ENCODE measurements around the gene SAMD10. TPM values are rescaled to one million over a fixed set of nuclear protein-coding genes. Genes with fewer than 3 reads are reported as not detected.

The SAMD10 gene
- polyA plus RNA-seq, 1 of the 3 experiments (the other 2 are of a cell fraction), result 11.6 TPM

DNA sequence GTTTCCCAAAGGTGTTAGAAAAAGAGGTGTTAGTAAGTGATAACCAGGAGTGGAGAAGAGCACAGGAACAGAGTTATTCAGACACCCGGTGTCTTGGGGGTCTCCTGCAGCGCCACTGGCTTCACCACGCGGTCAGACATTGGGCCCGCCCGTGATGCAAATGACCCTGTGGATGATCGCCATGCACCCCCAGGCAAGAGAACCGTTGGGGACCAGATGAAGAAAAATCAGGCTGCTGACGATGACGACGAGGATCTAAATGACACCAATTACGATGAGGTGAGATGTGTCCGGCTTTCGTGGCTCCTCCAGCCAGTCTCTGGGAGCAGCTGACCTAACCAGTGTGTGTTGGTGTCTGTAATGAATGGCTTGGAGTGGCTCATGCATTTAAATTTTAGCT is 3.5 kb upstream of the SAMD10 start (continued):
- TF ChIP-seq FOXM1 (IDR thresholded peaks at IDR 0.05; ENCODE audit: low read depth), result no peak
- no peak for TF ChIP-seq TAF1 (IDR thresholded peaks at IDR 0.05; ENCODE audit: borderline replicate concordance, low read depth, low read length)
- TF ChIP-seq RCOR1 (IDR thresholded peaks at IDR 0.05; ENCODE audit: low read length), result no peak
- TF ChIP-seq, protein P1, sequence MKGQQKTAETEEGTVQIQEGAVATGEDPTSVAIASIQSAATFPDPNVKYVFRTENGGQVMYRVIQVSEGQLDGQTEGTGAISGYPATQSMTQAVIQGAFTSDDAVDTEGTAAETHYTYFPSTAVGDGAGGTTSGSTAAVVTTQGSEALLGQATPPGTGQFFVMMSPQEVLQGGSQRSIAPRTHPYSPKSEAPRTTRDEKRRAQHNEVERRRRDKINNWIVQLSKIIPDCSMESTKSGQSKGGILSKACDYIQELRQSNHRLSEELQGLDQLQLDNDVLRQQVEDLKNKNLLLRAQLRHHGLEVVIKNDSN (IDR thresholded peaks at IDR 0.05; ENCODE audit: borderline replicate concordance, low read depth), result no peak
- TF ChIP-seq, protein P2, sequence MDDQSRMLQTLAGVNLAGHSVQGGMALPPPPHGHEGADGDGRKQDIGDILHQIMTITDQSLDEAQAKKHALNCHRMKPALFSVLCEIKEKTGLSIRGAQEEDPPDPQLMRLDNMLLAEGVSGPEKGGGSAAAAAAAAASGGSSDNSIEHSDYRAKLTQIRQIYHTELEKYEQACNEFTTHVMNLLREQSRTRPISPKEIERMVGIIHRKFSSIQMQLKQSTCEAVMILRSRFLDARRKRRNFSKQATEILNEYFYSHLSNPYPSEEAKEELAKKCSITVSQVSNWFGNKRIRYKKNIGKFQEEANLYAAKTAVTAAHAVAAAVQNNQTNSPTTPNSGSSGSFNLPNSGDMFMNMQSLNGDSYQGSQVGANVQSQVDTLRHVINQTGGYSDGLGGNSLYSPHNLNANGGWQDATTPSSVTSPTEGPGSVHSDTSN (IDR thresholded peaks at IDR 0.05), result no peak
- no peak for TF ChIP-seq RXRA (IDR thresholded peaks at IDR 0.05; ENCODE audit: borderline replicate concordance, low read depth)

DNA sequence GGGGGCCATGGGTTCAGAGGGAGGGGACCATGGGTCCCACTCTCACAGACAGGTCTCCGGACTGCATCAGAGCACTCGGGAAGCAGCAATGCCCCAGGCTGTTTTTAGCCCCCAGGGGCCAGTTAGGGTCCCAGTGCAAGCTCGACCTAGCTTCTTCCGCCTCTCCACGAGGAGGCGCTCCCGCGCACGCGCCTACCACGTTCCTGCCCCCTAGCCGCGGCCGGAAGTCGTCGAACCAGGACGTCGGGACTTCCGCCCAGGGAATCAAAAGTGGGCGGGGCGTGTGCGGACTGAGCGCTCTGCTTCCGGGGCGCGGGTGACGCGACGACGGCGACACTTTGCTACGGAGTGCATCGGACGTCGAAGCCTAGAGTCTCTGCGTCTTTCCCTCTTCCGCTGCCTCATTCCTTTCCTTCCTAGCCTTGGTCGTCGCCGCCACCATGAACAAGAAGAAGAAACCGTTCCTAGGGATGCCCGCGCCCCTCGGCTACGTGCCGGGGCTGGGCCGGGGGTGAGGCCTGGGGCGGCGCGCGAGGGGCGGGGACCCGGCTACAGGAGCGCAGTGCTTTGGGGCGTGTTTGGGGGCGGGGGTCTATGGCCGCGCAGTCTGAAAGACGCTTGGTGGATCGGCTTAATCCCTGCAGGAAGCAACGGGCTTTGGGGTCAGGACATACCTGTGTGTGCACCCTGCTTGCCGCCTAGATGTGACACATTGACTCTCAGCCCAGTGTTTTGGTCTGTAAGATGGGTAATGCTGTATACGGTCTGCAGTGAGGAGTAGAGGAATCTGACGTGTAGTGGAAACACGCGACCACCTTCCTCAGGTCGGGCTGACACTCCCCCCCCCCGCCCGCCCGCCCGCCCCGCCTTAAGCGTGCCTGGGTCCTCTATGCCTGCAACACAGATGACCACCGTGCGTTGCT is 1.6 kb upstream of the SAMD10 start, which contains the start of gene PRPF6:
Gene PRPF6 (plus strand): TSS at position 327 of the 923 bp plus-strand sequence. CDS start 114 bp downstream, at position 441.
- peaks cover 41% of the 10 kb centered on the region for H3K79me2 ChIP-seq (ENCODE audit: insufficient read depth)
- peak within 1 kb of the TSS; percentile 89 to 90 for H3K27ac ChIP-seq (ENCODE audit: low read depth in 2 of 2, low read length in 1 of 2)
- H3K9me3 ChIP-seq, result no peaks in the 10 kb centered on the region
- WGBS (ENCODE audit: low lambda C conversion rate), result 0% methylated on average over 16 of the region's 75 CpGs
- POLR2A ChIA-PET, result interaction anchor here (0.8 to 3.4 kb wide), 8 partner anchors 24 to 273 kb away, joined by 3 to 18 read pairs (median 4); partner anchors contain the start of genes ARFRP1, TCEA2, TPD52L2 and ZGPAT
- H4K20me1 ChIP-seq (ENCODE audit: insufficient read depth), result no peaks in the 10 kb centered on the region
- CTCF ChIA-PET, result interaction anchor here (0.6 to 3.9 kb wide), 44 partner anchors 7 to 453 kb away, joined by 3 to 41 read pairs (median 4); partner anchors contain the start of genes ARFRP1, C20orf204, GMEB2 and NPBWR2
- H3K27me3 ChIP-seq (ENCODE audit: insufficient read depth), result no peaks in the 10 kb centered on the region
- no peaks in the 10 kb centered on the region for H3K9me2 ChIP-seq
- H3K36me3 ChIP-seq (replicated peaks in 1 of 2; ENCODE audit: control insufficient read depth in 1 of 2, insufficient read depth in 2 of 2, low read length in 1 of 2), result peaks cover 22 to 25% of the 10 kb centered on the region in 2 experiments
- peak within 1 kb of the TSS; percentile 90 for H3K4me2 ChIP-seq
- H2AFZ ChIP-seq (ENCODE audit: low read depth), result peak within 1 kb of the TSS; percentile 90
- peaks cover 12 to 24% of the 10 kb centered on the region in 2 experiments for H3K4me1 ChIP-seq (ENCODE audit: control insufficient read depth in 1 of 2, insufficient read depth in 2 of 2, low read depth in 1 of 2, low read length in 1 of 2)
- H3F3A ChIP-seq (replicated peaks; ENCODE audit: insufficient read depth), result peaks cover 15% of the 10 kb centered on the region
- H3K9ac ChIP-seq, result peak within 1 kb of the TSS; percentile 92
- peak; percentile 98 for DNase-seq
- peak within 1 kb of the TSS; percentile 77 to 98 for H3K4me3 ChIP-seq (ENCODE audit: low read depth in 2 of 2, low read length in 1 of 2)
- TF ChIP-seq, protein P3, sequence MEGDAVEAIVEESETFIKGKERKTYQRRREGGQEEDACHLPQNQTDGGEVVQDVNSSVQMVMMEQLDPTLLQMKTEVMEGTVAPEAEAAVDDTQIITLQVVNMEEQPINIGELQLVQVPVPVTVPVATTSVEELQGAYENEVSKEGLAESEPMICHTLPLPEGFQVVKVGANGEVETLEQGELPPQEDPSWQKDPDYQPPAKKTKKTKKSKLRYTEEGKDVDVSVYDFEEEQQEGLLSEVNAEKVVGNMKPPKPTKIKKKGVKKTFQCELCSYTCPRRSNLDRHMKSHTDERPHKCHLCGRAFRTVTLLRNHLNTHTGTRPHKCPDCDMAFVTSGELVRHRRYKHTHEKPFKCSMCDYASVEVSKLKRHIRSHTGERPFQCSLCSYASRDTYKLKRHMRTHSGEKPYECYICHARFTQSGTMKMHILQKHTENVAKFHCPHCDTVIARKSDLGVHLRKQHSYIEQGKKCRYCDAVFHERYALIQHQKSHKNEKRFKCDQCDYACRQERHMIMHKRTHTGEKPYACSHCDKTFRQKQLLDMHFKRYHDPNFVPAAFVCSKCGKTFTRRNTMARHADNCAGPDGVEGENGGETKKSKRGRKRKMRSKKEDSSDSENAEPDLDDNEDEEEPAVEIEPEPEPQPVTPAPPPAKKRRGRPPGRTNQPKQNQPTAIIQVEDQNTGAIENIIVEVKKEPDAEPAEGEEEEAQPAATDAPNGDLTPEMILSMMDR (IDR thresholded peaks at IDR 0.05), result peak; percentile 81
- TF ChIP-seq RCOR1 (IDR thresholded peaks at IDR 0.05; ENCODE audit: low read length) (no peak), ELF1 (IDR thresholded peaks at IDR 0.05) (peak; percentile 91), USF2 (IDR thresholded peaks at IDR 0.05; ENCODE audit: borderline replicate concordance, low read depth, low read length) (no peak), TAF1 (IDR thresholded peaks at IDR 0.05; ENCODE audit: borderline replicate concordance, low read depth, low read length) (peak; percentile 64; the same call in 1 of the 2 replicates), NFIC (IDR thresholded peaks at IDR 0.05; ENCODE audit: borderline replicate concordance) (no peak), GATA2 (CRISPR knock-in tag; IDR thresholded peaks at IDR 0.05) (no peak), EP300 (IDR thresholded peaks at IDR 0.05; ENCODE audit: borderline replicate concordance in 1 of 2, low read depth in 1 of 2, low read length in 1 of 2) (0 out of 4 replicates have a peak, but pooled peaks of 1 of the 2 experiments have one; percentile 8), FOXM1 (IDR thresholded peaks at IDR 0.05; ENCODE audit: low read depth) (no peak), TCF12 (IDR thresholded peaks at IDR 0.05) (no peak), CHD2 (IDR thresholded peaks at IDR 0.05; ENCODE audit: low read length, partially characterized antibody) (peak; percentile 85), RXRA (IDR thresholded peaks at IDR 0.05; ENCODE audit: borderline replicate concordance, low read depth) (no peak), GABPA (IDR thresholded peaks at IDR 0.05; ENCODE audit: low read depth) (peak; percentile 99), YY1 (IDR thresholded peaks at IDR 0.05; ENCODE audit: low read depth) (no peak)
- TF ChIP-seq, protein P4, sequence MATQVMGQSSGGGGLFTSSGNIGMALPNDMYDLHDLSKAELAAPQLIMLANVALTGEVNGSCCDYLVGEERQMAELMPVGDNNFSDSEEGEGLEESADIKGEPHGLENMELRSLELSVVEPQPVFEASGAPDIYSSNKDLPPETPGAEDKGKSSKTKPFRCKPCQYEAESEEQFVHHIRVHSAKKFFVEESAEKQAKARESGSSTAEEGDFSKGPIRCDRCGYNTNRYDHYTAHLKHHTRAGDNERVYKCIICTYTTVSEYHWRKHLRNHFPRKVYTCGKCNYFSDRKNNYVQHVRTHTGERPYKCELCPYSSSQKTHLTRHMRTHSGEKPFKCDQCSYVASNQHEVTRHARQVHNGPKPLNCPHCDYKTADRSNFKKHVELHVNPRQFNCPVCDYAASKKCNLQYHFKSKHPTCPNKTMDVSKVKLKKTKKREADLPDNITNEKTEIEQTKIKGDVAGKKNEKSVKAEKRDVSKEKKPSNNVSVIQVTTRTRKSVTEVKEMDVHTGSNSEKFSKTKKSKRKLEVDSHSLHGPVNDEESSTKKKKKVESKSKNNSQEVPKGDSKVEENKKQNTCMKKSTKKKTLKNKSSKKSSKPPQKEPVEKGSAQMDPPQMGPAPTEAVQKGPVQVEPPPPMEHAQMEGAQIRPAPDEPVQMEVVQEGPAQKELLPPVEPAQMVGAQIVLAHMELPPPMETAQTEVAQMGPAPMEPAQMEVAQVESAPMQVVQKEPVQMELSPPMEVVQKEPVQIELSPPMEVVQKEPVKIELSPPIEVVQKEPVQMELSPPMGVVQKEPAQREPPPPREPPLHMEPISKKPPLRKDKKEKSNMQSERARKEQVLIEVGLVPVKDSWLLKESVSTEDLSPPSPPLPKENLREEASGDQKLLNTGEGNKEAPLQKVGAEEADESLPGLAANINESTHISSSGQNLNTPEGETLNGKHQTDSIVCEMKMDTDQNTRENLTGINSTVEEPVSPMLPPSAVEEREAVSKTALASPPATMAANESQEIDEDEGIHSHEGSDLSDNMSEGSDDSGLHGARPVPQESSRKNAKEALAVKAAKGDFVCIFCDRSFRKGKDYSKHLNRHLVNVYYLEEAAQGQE (IDR thresholded peaks at IDR 0.05; ENCODE audit: low read depth, low read length), result no peak; the same call in 1 of the 2 replicates
- TF ChIP-seq, protein P5, sequence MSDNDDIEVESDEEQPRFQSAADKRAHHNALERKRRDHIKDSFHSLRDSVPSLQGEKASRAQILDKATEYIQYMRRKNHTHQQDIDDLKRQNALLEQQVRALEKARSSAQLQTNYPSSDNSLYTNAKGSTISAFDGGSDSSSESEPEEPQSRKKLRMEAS (IDR thresholded peaks at IDR 0.05; ENCODE audit: low read depth), result peak; percentile 98
- TF ChIP-seq, protein P1 (IDR thresholded peaks at IDR 0.05; ENCODE audit: borderline replicate concordance, low read depth), result no peak
